ENCODE results near the gene CHSY1.

CHSY1 gene

DNA sequence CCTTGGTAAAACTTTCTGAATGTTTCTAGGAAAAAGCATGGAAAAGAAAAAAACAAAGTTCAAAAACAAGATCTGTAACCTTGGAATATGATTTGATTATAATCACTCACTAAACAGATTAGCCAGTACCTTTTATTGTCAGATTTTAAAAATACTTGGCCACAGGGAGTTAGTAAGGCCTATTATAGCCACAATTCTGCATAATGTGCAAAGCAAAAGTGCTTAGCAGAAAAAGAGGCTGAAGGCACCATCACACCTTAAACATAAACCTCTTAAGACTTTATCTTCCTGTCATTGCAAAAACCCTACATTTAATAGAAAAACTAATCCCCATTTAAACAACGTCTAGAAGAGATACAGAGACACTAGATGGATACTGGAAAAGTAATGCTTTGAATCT lies 41.8 kb downstream of the CHSY1 start:
- DNase-seq = no peak

DNA sequence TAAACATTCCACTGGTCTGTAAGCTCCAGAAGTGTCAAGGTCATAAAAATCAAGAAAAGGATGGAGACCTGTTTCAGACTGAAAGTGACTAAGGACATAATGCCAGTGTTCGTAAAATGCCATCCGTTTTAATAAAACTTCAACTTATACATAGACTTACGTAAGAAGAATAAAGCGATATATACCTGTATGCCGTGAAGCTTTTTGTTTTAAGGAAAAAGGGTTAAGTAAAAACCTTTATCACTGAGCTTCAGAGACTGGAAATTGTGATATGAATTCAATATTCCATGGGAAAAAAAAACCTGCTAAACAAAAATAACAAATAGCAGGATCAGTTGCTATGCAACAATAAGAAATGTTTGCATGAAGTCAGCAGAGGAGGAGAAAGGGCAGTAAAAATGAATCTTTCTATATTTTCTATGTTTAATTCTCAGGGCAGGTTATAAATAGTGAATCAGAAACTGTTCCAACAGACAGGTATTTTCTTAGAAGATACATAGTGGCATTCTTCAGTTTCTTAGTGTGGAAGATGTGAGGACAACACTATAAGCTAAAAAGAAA lies 42.5 kb downstream of the CHSY1 start:
- no peak for DNase-seq

- DNase-seq = no peak
Measured at GRCh38 chr15:101207867-101208288, 44.0 kb downstream of the CHSY1 start.

- no peak for DNase-seq
Measured at GRCh38 chr15:101206176-101206591, 45.7 kb downstream of the CHSY1 start.

DNA sequence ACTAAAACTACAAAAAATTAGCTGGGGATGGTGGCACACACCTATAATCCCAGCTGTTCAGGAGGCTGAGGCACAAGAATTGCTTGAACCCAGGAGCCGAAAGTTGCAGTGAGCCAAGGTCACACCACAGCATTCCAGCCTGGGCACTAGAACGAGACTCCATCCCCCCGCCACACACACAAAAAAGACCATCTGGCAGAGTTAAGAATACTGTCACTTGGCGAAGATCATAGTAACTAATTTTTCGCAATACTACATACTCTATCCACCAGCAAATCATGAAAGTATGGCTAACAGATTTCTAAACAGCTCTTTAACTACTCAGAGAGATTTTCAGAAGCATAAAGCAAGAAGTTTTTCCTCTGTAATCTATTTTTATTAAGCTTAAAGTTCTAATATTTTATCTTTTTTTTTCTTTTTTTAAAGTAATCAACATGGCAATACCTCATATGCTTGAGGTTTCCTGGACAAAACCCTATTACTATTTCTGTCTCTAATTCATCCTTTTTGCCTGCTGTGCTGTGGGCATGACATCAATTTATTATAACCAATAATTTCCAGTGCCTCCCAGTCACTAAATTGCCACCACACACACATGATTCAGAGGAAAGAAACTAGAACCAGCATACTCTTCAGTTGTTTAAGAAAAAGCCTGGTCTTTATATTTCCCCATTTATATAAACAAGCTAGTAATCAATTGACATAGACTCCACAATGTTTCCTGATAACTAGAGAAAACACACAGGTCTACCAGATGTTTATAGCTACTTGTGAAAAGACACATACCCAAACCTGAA lies 46.9 kb downstream of the CHSY1 start:
- DNase-seq = no peak

- no peak for DNase-seq
Measured at GRCh38 chr15:101203607-101204189, 48.1 kb downstream of the CHSY1 start.

GRCh38 chr15:101203029-101203573 lies 48.7 kb downstream of the CHSY1 start:
- no peak for DNase-seq

DNA sequence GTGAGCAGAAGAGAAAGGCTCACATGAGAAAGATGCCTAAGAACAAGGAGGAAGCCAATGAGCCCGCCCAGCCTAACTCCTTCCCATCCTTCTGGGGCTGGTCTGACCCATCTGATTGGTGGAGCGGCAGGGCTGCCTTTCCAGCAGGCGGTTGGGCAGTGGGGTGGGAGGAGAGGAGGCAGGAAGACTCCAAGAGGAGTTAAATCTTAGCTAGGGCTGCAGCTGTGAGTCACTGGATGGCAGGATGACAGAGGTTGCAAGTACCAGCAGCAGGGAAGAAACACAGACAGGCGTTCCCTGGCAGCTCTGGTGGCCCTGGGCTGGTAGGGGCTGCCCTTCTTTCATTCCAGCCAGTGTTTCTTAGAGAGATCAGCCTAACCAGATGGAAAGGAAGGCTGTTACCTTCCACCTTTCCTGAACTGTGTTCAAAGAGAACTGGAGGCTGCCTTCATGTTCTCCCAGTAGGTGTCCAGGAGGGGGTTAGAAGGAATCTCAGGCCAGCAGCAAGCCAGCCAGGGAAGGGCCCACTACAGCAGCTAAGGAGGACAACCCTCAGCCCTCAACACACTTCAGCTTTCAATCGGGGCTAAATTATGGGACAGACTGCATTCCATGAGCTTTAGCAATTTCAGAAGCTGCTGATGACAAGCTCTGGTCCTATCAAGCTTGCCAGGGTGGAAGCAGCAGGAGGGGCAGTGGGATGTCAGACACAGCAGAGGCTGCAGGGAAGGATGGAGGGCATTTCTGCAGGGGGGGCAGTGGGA lies 50.3 kb downstream of the CHSY1 start:
- peak; percentile 96 for DNase-seq

- no peak for DNase-seq
Measured at GRCh38 chr15:101200181-101200580, 51.7 kb downstream of the CHSY1 start.

DNA sequence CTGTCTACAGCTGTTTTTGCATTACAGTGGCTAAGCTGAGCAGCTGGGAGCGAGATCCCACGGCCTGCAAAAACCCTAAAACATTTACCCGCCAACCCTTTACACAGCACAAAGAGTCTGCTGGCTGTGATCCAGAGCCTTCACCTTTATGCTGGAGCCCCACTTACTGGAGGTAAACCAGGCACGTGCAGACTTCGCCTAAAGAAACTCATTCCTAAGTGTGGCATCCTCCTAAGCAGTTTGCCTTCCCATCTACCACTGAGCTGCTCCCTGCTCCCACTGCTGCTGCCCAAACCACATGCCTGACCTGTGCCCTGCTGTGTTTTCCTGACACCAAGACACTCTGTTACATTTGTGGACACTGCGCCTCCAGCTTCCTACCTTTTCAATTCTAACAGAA lies 53.0 kb downstream of the CHSY1 start:
- DNase-seq = no peak

DNA sequence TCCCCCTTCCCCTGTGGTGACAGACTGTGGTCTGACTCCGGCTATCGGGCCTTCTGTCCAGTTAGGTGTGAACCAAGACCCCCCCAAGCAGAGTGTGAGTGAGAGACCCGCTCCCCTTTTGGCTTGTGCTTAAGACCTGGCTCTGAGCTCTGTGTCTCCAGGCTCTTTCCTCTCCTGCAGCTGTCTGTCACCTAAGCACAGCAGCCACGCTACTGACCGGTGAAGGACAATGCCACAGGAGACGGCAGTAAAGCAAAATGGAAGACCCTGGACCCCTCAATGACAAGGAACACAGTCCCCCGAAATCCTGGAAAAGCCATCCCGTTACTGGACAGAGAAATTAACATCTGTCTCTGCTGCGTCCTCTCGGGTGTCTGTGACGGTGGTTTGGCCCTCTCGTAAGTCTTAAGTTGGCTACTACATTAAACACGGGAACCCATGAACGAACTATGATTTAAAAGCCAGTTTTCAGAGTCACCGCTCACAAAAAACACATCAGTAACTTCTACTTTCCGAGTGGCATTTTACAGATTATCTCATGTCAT lies 53.7 kb downstream of the CHSY1 start:
- DNase-seq = no peak

DNA sequence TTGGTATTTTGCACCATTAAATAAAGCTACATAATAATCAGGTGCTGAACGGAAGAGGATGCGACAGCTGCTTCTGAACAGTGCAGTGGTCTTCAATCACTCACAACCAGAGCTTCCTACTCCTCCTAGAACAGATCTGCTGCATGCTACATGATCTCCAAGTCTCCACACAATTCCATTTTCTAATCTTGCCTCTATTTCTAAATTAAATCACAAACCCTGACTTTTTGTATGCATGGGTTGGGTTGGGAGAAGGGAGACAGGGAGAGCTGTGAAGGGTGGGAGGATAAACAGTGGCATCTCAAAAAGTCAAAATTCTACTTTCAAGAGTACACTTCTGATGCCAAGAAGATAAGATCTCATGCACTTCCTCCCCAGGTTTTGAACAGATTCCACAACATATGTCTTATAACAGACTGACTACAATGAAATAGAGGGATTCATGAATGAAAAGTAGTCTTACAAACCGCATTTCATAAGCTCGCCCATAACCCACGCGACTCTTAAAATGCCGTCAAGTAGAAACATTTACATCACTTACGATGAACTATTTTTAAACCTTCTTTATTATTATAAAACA lies 57.2 kb downstream of the CHSY1 start:
- no peak for DNase-seq

DNA sequence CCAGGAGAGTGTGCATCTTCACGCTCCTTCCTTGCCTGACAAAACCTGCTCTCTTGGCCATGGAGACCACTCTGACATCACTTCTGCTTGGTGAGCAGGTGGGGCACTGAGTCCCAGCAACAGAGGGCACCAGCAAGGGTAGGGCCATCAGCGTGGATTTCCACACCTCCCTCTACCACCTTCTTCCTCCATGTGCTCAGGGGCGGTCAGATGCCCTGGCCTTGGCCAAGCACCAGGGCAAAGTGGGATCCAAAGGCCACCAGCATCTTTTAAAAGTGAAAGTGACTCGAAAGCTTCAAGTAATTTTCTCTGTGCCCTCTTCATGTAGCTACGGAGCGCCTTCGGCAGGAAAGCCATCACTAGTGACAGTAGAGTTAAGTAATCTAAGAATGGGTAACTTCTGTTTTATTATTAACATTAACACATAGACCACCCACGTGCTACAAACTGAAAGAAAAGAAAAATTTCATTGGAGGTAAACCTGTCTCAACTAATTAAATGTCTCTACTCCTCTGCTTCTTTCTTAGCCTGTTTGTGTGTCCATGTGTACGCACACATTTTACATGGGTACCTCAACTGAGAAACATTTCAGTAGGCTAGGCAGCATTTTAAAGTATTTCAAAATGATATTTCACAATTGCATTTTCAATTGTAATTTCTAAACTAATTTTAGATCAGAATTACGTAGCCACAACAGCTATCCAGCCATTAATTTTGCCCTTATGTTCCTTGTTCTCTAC lies 57.9 kb downstream of the CHSY1 start:
- DNase-seq = no peak

DNA sequence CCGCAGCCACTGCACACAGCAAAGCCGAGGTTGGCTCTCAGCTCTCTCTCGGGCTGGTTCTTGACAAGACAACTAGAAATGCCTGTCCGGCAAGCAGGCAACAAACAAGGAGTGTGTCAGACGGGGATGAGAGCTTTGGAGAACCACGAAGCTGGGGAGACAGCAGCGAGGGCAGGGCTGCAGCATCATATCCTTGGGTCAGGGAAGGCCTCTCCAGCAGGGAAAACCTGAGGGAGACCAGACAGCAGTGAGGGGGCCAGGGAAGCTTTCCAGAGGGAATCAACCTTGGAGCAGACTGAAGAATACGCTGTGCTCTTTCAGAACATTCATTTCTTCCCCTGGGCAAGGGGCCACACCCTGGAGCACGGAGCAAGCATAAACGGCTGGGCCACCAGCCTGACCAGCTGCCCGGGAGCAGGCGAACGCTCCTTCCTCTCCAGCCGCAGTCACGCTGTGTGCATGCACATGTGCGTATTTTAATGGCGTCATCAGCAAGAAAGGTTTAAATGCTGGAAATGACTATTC lies 58.7 kb downstream of the CHSY1 start:
- peak; percentile 70 for DNase-seq

DNA sequence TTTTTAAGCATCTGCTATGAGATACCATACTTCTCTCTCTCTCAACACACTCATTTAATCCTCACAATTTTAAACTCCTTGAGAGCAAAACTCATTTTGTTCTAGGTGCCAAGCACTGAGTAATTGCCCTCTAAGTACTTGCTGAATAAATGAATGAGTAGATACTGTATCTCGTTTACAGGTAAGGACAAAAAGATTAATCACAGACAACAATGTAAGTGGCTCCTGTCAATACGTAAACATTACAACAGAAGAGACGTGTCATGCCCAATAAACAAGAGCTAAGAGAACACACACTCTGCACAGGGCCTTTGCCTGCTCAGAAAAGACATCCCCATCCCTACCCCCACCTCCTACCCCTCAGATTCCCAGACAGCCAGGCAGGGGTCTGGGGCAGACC lies 59.8 kb downstream of the CHSY1 start:
- DNase-seq = no peak

- no peak for DNase-seq
Measured at GRCh38 chr15:101191242-101191641, 60.6 kb downstream of the CHSY1 start.

- no peak for DNase-seq
Measured at GRCh38 chr15:101190092-101190595, 61.7 kb downstream of the CHSY1 start.

GRCh38 chr15:101189409-101190091 lies 62.3 kb downstream of the CHSY1 start:
- DNase-seq = peak; percentile 39

DNA sequence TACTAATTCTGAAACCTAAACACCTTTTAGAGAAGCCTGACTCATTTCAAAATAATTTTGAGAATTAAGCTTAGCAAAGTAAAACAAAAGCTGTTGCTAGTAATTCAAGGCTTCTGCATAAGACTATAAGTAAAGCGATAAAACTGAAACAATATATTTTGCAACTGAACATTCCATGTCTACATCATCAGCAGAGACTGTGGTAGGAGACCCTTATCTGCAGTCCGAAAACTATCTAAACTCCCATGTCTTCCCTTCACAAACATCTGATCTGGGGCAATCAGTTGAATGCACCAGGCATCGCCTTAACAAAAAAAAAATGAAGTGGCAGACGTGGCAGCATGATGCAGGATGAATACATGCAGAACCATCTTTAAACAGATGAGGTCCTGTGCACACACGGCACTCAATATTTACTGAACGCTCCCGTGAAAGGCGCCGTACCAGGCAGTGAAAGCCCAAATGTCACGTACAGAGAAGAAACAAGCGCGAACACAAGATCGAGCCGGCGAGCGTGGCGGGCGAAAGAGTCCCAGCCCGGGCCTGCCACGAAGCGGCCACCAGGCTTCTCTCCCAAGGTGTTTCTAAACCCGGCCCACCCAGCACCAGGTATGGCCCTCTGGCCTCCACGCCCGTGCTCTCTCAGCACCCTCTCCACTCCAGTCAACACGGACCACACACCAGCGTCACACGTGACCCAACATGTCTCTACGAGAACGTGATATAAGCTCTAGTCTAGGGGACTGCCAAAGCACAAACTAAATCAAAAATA lies 63.0 kb downstream of the CHSY1 start:
- DNase-seq = no peak
